ENCODE results near the gene SLC6A18. TPM values are rescaled to one million over a fixed set of nuclear protein-coding genes. Genes with fewer than 3 reads are reported as not detected.
A peak's percentile ranks its signal among the peaks of the same experiment; 100 is the strongest.

Gene SLC6A18
- total RNA-seq, 1 experiment from 2014 or later = not detected

DNA sequence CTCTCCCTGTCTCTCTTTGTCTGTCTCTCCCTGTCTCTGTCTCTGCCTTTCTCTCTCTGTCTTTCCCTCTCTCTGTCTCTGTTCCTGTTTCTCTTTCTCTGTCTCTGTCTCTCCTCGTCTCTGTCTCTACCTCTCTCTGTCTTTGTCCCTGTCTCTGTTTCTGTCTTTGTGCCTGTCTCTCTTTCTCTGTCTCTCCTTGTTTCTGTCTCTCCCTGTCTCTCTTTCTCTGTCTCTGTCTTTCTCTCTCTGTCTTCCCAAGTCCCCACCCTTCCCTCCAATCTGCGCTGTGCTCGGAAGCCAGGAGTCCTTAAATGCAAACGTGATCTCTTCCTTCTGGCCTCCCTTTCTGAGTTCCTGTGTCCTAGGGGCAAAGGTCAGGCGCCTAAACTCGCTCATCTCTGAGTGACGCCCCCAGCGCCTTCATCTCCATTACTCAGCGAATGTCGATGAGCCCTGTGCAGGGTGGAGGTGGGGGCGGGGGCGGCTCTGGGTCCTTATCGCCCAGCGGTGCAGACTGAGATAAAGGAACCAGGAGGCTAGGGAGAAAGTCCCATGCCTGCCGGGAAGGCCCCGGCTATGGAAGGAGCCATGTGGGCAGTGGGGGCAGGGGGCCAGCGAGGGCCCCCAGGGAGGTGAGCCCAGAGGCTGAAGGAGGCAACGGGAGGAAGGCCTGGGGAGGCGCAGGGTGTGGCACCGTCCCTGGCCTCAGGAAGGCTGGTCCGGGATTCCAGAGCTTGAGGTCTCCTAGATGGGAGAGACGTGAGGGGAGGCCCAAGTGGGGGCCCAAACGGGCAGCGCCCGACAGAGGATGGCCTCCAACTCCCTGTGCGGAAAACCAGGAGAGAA, 25.3 kb upstream of the SLC6A18 start:
- Histone ChIP-seq H3K27ac (ENCODE audit: low read length) (no peak overlapping the region), H3K27me3 (ENCODE audit: control insufficient read depth, insufficient read depth, low read length) (no peaks in the 10 kb centered on the region), H3K4me3 (ENCODE audit: low read depth in 2 of 2, low read length in 2 of 2) (no peak overlapping the region), H3K36me3 (ENCODE audit: control insufficient read depth, insufficient read depth, low read length) (no peaks in the 10 kb centered on the region), H3K9me3 (ENCODE audit: control insufficient read depth, insufficient read depth, low read depth, low read length) (no peaks in the 10 kb centered on the region), H3K4me1 (ENCODE audit: control insufficient read depth, insufficient read depth, low read length) (peaks cover 4% of the 10 kb centered on the region)
- ATAC-seq = no peak
- ChIA-PET CTCF (no interaction called here), POLR2A (no interaction called here)
- no peak for DNase-seq (ENCODE audit: low read depth, low spot score)
- intact Hi-C loops (cut with micrococcal nuclease; ENCODE audit: unreplicated experiment) (no loop called here), in situ Hi-C loops (cut with HindIII; ENCODE audit: low pct_unique_long_range_greater_than_20kb, low sequenced_read_pairs) (no loop called here)
- TF ChIP-seq, protein P1, sequence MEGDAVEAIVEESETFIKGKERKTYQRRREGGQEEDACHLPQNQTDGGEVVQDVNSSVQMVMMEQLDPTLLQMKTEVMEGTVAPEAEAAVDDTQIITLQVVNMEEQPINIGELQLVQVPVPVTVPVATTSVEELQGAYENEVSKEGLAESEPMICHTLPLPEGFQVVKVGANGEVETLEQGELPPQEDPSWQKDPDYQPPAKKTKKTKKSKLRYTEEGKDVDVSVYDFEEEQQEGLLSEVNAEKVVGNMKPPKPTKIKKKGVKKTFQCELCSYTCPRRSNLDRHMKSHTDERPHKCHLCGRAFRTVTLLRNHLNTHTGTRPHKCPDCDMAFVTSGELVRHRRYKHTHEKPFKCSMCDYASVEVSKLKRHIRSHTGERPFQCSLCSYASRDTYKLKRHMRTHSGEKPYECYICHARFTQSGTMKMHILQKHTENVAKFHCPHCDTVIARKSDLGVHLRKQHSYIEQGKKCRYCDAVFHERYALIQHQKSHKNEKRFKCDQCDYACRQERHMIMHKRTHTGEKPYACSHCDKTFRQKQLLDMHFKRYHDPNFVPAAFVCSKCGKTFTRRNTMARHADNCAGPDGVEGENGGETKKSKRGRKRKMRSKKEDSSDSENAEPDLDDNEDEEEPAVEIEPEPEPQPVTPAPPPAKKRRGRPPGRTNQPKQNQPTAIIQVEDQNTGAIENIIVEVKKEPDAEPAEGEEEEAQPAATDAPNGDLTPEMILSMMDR (IDR thresholded peaks at IDR 0.05) = no peak
- no peak for TF ChIP-seq POLR2AphosphoS5 (IDR thresholded peaks at IDR 0.05; ENCODE audit: low read depth, low read length)
- TF ChIP-seq TCF7L2 (IDR thresholded peaks at IDR 0.05; ENCODE audit: low read depth, low read length) = no peak
- TF ChIP-seq SIN3A (IDR thresholded peaks at IDR 0.05; ENCODE audit: borderline replicate concordance, insufficient read depth, low read depth, low read length) = no peak
- TF ChIP-seq, protein P2, sequence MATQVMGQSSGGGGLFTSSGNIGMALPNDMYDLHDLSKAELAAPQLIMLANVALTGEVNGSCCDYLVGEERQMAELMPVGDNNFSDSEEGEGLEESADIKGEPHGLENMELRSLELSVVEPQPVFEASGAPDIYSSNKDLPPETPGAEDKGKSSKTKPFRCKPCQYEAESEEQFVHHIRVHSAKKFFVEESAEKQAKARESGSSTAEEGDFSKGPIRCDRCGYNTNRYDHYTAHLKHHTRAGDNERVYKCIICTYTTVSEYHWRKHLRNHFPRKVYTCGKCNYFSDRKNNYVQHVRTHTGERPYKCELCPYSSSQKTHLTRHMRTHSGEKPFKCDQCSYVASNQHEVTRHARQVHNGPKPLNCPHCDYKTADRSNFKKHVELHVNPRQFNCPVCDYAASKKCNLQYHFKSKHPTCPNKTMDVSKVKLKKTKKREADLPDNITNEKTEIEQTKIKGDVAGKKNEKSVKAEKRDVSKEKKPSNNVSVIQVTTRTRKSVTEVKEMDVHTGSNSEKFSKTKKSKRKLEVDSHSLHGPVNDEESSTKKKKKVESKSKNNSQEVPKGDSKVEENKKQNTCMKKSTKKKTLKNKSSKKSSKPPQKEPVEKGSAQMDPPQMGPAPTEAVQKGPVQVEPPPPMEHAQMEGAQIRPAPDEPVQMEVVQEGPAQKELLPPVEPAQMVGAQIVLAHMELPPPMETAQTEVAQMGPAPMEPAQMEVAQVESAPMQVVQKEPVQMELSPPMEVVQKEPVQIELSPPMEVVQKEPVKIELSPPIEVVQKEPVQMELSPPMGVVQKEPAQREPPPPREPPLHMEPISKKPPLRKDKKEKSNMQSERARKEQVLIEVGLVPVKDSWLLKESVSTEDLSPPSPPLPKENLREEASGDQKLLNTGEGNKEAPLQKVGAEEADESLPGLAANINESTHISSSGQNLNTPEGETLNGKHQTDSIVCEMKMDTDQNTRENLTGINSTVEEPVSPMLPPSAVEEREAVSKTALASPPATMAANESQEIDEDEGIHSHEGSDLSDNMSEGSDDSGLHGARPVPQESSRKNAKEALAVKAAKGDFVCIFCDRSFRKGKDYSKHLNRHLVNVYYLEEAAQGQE (IDR thresholded peaks at IDR 0.05; ENCODE audit: insufficient read depth in 1 of 2, low read depth in 2 of 2, low read length in 1 of 2) = no peak
- BruUV-seq (replicated peaks) = no TSS peak

DNA sequence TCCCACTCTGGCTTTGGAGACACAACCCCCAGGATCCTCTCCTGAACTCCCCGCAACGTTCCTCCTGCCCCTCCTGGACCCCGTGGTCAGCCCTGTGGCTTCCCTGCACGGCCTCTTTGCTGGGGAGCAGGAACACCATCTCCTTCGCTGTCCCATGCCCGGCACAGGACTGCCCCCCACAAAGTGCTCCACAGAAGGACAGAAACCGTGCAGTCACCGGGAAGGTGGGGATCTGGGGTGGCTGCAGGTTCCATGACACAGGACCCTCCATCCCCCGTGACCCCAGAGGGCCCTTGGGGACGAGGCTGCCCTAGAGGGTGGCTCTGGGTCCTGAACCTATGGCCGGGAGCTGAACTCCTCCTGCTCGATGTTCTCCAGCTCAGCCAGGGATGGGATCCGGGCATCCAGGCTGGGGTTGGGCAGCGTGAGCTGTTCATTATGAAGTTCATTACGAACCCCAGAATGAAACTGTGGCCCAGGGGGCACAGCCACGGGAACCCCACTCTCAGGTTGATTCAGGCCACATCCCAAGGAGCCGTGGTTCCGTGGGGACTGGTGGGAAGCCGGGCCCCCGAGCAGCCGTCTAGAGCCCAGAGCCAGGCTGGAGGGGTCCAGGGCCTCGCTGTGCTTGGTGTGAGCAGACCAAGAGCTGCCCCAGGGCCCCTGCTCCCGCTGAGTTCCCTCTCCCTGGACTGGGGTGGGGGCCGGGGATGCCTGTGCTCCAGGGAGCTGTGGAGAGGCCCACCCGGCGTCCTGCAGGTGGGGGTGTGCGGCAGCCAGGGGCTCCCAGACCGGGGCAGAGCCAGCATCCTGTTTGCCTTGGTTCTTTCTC, 24.5 kb upstream of the SLC6A18 start:
- no peaks in the 10 kb centered on the region for H3K9me3 ChIP-seq (ENCODE audit: control insufficient read depth, insufficient read depth, low read depth, low read length)
- intact Hi-C loops (cut with micrococcal nuclease; ENCODE audit: unreplicated experiment) (no loop called here), in situ Hi-C loops (cut with HindIII; ENCODE audit: low pct_unique_long_range_greater_than_20kb, low sequenced_read_pairs) (no loop called here)
- H3K36me3 ChIP-seq (ENCODE audit: control insufficient read depth, insufficient read depth, low read length) = no peaks in the 10 kb centered on the region
- H3K4me3 ChIP-seq (ENCODE audit: low read depth in 2 of 2, low read length in 2 of 2) = no peak overlapping the region
- no peaks in the 10 kb centered on the region for H3K27me3 ChIP-seq (ENCODE audit: control insufficient read depth, insufficient read depth, low read length)
- ATAC-seq = 0 out of 2 replicates have a peak, but pooled peaks have one; percentile 26
- no peak overlapping the region for H3K27ac ChIP-seq (ENCODE audit: low read length)
- BruUV-seq (replicated peaks) = no TSS peak
- CTCF ChIA-PET = interaction anchor here (0.5 to 0.6 kb wide), 3 partner anchors 45 to 481 kb away, joined by 3 to 4 read pairs (median 3); no protein-coding TSS in a partner anchor
- DNase-seq (ENCODE audit: low read depth, low spot score) = no peak
- POLR2A ChIA-PET = no interaction called here
- TF ChIP-seq POLR2AphosphoS5 (IDR thresholded peaks at IDR 0.05; ENCODE audit: low read depth, low read length) (no peak), TCF7L2 (IDR thresholded peaks at IDR 0.05; ENCODE audit: low read depth, low read length) (no peak), SIN3A (IDR thresholded peaks at IDR 0.05; ENCODE audit: borderline replicate concordance, insufficient read depth, low read depth, low read length) (no peak)
- TF ChIP-seq, protein P2 (IDR thresholded peaks at IDR 0.05; ENCODE audit: insufficient read depth in 1 of 2, low read depth in 2 of 2, low read length in 1 of 2) = no peak
- TF ChIP-seq, protein P1 (IDR thresholded peaks at IDR 0.05) = no peak
- peaks cover 4% of the 10 kb centered on the region for H3K4me1 ChIP-seq (ENCODE audit: control insufficient read depth, insufficient read depth, low read length)

Data from Panc1 (cell line).